ENCODE results near the gene C2CD2.

C2CD2 gene

GRCh38 chr21:41926807-41927171 is 27.0 kb downstream of the C2CD2 start:
- Histone ChIP-seq H3K4me1 (ENCODE audit: insufficient read depth, low read length, poor library complexity, severe bottlenecking) (peaks cover 76% of the 10 kb centered on the region), H2AFZ (ENCODE audit: low read length) (peak overlapping the region; percentile 47), H3K36me3 (ENCODE audit: insufficient read depth, low read length) (no peaks in the 10 kb centered on the region), H3K4me2 (ENCODE audit: low read depth, low read length, poor library complexity, severe bottlenecking) (peak overlapping the region; percentile 89), H3F3A (ENCODE audit: low read depth) (0 out of 2 replicates have a peak, but pooled peaks cover 5% of the 10 kb centered on the region), H3K79me2 (ENCODE audit: insufficient read depth, low read length) (peaks cover 39% of the 10 kb centered on the region), H4K20me1 (ENCODE audit: insufficient read depth, low read length, poor library complexity, severe bottlenecking) (no peaks in the 10 kb centered on the region), H3K9ac (ENCODE audit: low read depth, low read length, poor library complexity, severe bottlenecking) (peak overlapping the region; percentile 92), H3K27me3 (ENCODE audit: insufficient read depth, low read length, poor library complexity, severe bottlenecking) (no peaks in the 10 kb centered on the region), H3K4me3 (ENCODE audit: low read length, poor library complexity, severe bottlenecking) (peak overlapping the region; percentile 76), H3K9me2 (replicated peaks; ENCODE audit: low read depth, low read length) (no peaks in the 10 kb centered on the region), H3K9me3 (ENCODE audit: insufficient read depth, low read depth, low read length) (no peaks in the 10 kb centered on the region)
- TF ChIP-seq CTCF (conservative IDR thresholded peaks at IDR 0.05; ENCODE audit: low read length): no peak
- TF ChIP-seq EZH2phosphoT487 (IDR thresholded peaks at IDR 0.05; ENCODE audit: borderline replicate concordance): no peak

- no peaks in the 10 kb centered on the region for H3K9me3 ChIP-seq (ENCODE audit: insufficient read depth, low read depth, low read length)
- H2AFZ ChIP-seq (ENCODE audit: low read length): peak overlapping the region; percentile 47
- peak overlapping the region; percentile 89 for H3K4me2 ChIP-seq (ENCODE audit: low read depth, low read length, poor library complexity, severe bottlenecking)
- H3K79me2 ChIP-seq (ENCODE audit: insufficient read depth, low read length): peaks cover 43% of the 10 kb centered on the region
- H3K4me3 ChIP-seq (ENCODE audit: low read length, poor library complexity, severe bottlenecking): peak overlapping the region; percentile 76
- no peaks in the 10 kb centered on the region for H3K9me2 ChIP-seq (replicated peaks; ENCODE audit: low read depth, low read length)
- no peaks in the 10 kb centered on the region for H3K27me3 ChIP-seq (ENCODE audit: insufficient read depth, low read length, poor library complexity, severe bottlenecking)
- no peak for TF ChIP-seq CTCF (conservative IDR thresholded peaks at IDR 0.05; ENCODE audit: low read length)
- no peak for TF ChIP-seq EZH2phosphoT487 (IDR thresholded peaks at IDR 0.05; ENCODE audit: borderline replicate concordance)
- H3K9ac ChIP-seq (ENCODE audit: low read depth, low read length, poor library complexity, severe bottlenecking): peak overlapping the region; percentile 92
- H4K20me1 ChIP-seq (ENCODE audit: insufficient read depth, low read length, poor library complexity, severe bottlenecking): no peaks in the 10 kb centered on the region
- H3F3A ChIP-seq (ENCODE audit: low read depth): 0 out of 2 replicates have a peak, but pooled peaks cover 5% of the 10 kb centered on the region
- H3K36me3 ChIP-seq (ENCODE audit: insufficient read depth, low read length): no peaks in the 10 kb centered on the region
- peaks cover 81% of the 10 kb centered on the region for H3K4me1 ChIP-seq (ENCODE audit: insufficient read depth, low read length, poor library complexity, severe bottlenecking)
These were observed 27.6 kb downstream of the C2CD2 start for GRCh38 chr21:41926117-41926806.

GRCh38 chr21:41925767-41926116 is 28.1 kb downstream of the C2CD2 start:
- Histone ChIP-seq H3K9me2 (replicated peaks; ENCODE audit: low read depth, low read length) (no peaks in the 10 kb centered on the region), H2AFZ (ENCODE audit: low read length) (no peak overlapping the region), H3K9ac (ENCODE audit: low read depth, low read length, poor library complexity, severe bottlenecking) (peak overlapping the region; percentile 92), H3K4me2 (ENCODE audit: low read depth, low read length, poor library complexity, severe bottlenecking) (peak overlapping the region; percentile 89), H3K4me3 (ENCODE audit: low read length, poor library complexity, severe bottlenecking) (peak overlapping the region; percentile 76), H3K4me1 (ENCODE audit: insufficient read depth, low read length, poor library complexity, severe bottlenecking) (peaks cover 86% of the 10 kb centered on the region), H3K27me3 (ENCODE audit: insufficient read depth, low read length, poor library complexity, severe bottlenecking) (no peaks in the 10 kb centered on the region), H3F3A (ENCODE audit: low read depth) (0 out of 2 replicates have a peak, but pooled peaks cover 5% of the 10 kb centered on the region), H4K20me1 (ENCODE audit: insufficient read depth, low read length, poor library complexity, severe bottlenecking) (no peaks in the 10 kb centered on the region), H3K36me3 (ENCODE audit: insufficient read depth, low read length) (no peaks in the 10 kb centered on the region), H3K79me2 (ENCODE audit: insufficient read depth, low read length) (peaks cover 43% of the 10 kb centered on the region), H3K9me3 (ENCODE audit: insufficient read depth, low read depth, low read length) (no peaks in the 10 kb centered on the region)
- TF ChIP-seq CTCF (conservative IDR thresholded peaks at IDR 0.05; ENCODE audit: low read length) (no peak), EZH2phosphoT487 (IDR thresholded peaks at IDR 0.05; ENCODE audit: borderline replicate concordance) (no peak)
